PC-3 (cell line): ENCODE results near the gene DZANK1. TPM values are rescaled to one million over a fixed set of nuclear protein-coding genes. Genes with fewer than 3 reads are reported as not detected.
"Not testable (repeated sequence)": the region's sequence is repeated elsewhere in the genome, so short reads cannot be mapped to it uniquely, and the experiment has no call there.

ENCODE experiments used
- ATAC-seq: fragments of 200-7000 bp; cut with Tn5 transposase; 2 replicates; pipeline ENCODE4 v1.9.1; 2020; ENCODE audit warnings: mild to moderate bottlenecking, moderate library complexity
- BruUV-seq: library from RNA; stranded (reverse); fragments of 400-500 nt; replicated peaks from 2 replicates; lab custom pipeline; 2021; lab: Mats Ljungman, UMichigan
- CTCF ChIA-PET: fragments of 300-600 bp; sonication (Branson Sonifier 250); formaldehyde crosslinking; loops from one replicate; lab custom pipeline; 2022; ENCODE audit warnings: antibody characterized with exemption; lab: Charles Lee
- POLR2A ChIA-PET: fragments of 300-600 bp; sonication (Branson Sonifier 250); formaldehyde crosslinking; loops from one replicate; lab custom pipeline; 2022; ENCODE audit warnings: antibody characterized with exemption; ENCODE audit not compliant: unreplicated experiment; lab: Charles Lee
- DNase-seq: peaks from one replicate; pipeline ENCODE4 v3.0.0-alpha.2; 2015
- H2AFZ ChIP-seq: fragments of 300-600 bp; sonication (generic); 2 replicates; pipeline ENCODE4 v1.6.0; 2016; ENCODE audit warnings: antibody characterized with exemption, low read length
- H3F3A ChIP-seq: fragments of 300-600 bp; sonication (generic); one replicate; pipeline ENCODE4 v1.6.0; 2017; ENCODE audit warnings: antibody characterized with exemption, low read length, control low read depth, mild to moderate bottlenecking; ENCODE audit not compliant: unreplicated experiment
- H3K27ac ChIP-seq: fragments of 300-600 bp; sonication (generic); 2 replicates; pipeline ENCODE4 v1.5.1; 2016; ENCODE audit warnings: mild to moderate bottlenecking, low read length
- H3K27me3 ChIP-seq: fragments of 300-600 bp; sonication (generic); 2 replicates; pipeline ENCODE4 v1.6.1; 2016; ENCODE audit warnings: low read length, mixed read lengths
- H3K36me3 ChIP-seq: fragments of 300-600 bp; sonication (generic); 2 replicates; pipeline ENCODE4 v1.6.1; 2016; ENCODE audit warnings: low read depth, mixed run types, low read length, mixed read lengths
- H3K4me1 ChIP-seq: fragments of 300-600 bp; sonication (generic); 2 replicates; pipeline ENCODE4 v1.5.1; 2016; ENCODE audit warnings: low read length; ENCODE audit not compliant: insufficient read depth
- H3K4me2 ChIP-seq: fragments of 300-600 bp; sonication (generic); 2 replicates; pipeline ENCODE4 v1.6.0; 2016; ENCODE audit warnings: low read length
- H3K4me3 ChIP-seq: fragments of 300-600 bp; sonication (generic); 2 replicates; pipeline ENCODE4 v1.5.1; 2016; ENCODE audit warnings: mild to moderate bottlenecking, low read length, mixed read lengths
- H3K79me2 ChIP-seq: fragments of 300-600 bp; sonication (generic); 2 replicates; pipeline ENCODE4 v1.6.1; 2017; ENCODE audit warnings: low read length, mixed read lengths
- H3K9ac ChIP-seq: fragments of 300-600 bp; sonication (generic); 2 replicates; pipeline ENCODE4 v1.6.0; 2016; ENCODE audit warnings: mild to moderate bottlenecking, low read length
- H3K9me2 ChIP-seq: fragments of 300-600 bp; sonication (generic); replicated peaks from 2 replicates; pipeline ENCODE4 v1.6.1; 2016; ENCODE audit warnings: mixed run types, low read length, mixed read lengths
- H3K9me3 ChIP-seq: fragments of 300-600 bp; sonication (generic); 2 replicates; pipeline ENCODE4 v1.6.1; 2016; ENCODE audit warnings: low read length, mixed read lengths
- H4K20me1 ChIP-seq: fragments of 300-600 bp; sonication (generic); 2 replicates; pipeline ENCODE4 v1.6.1; 2016; ENCODE audit warnings: low read length, mixed read lengths
- EZH2 ChIP-seq: fragments of 300-600 bp; sonication (generic); IDR thresholded peaks from one replicate; pipeline ENCODE4 v1.6.1; 2017; ENCODE audit warnings: antibody characterized with exemption, mild to moderate bottlenecking, low read length; ENCODE audit not compliant: unreplicated experiment
- EZH2phosphoT487 ChIP-seq: fragments of 300-600 bp; sonication (generic); IDR thresholded peaks from 2 replicates; pipeline ENCODE4 v1.6.1; 2018; ENCODE audit warnings: mild to moderate bottlenecking, antibody characterized with exemption, low read length, borderline replicate concordance
- intact Hi-C: fragments of 100-400 bp; cut with micrococcal nuclease; formaldehyde crosslinking; loops from 2 replicates; pipeline ENCODE4 v1.9.0; 2023
- total RNA-seq: library from RNA; depleted of rRNA; stranded (reverse); fragments of >200 nt; gene quantifications from 2 replicates; pipeline ENCODE4 v1.2.3, GENCODE V29; 2014
- TF ChIP-seq, protein P1 (sequence below): fragments of 300-600 bp; sonication (generic); conservative IDR thresholded peaks from 2 replicates; pipeline ENCODE4 v1.5.1; 2017; ENCODE audit warnings: antibody characterized with exemption, low read depth, mild to moderate bottlenecking, low read length

Gene DZANK1
- total RNA-seq, 1 experiment from 2014 or later = 3.2 TPM

DNA sequence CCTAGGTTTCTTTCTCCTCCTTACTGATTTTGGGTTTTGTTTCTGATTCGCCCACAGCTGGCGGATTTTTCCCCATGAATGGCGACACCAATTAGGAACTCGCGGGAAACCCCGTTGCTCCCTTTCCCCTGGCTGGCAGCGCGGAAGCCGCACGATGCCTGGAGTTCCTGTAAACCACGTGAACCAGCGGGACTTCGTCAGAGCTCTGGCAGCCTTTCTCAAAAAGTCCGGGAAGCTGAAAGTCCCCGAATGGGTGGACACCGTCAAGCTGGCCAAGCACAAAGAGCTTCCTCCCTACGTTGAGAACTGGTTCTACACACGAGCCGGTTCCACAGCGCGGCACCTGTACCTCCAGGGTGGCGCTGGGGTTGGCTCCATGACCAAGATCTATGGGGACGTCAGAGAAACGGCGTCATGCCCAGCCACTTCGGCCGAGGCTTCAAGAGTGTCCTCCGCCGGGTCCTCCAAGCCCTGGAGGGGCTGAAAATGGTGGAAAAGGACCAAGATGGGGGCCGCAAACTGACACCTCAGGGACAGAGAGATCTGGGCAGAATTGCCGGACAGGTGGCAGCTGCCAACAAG is 37.7 kb upstream of the DZANK1 start:
- intact Hi-C loops = no loop called here
- ChIA-PET POLR2A (no interaction called here), CTCF (no interaction called here)
- Histone ChIP-seq H3K4me1 (peaks cover 13% of the 10 kb centered on the region), H3K9me3 (no peaks in the 10 kb centered on the region), H3K27me3 (no peaks in the 10 kb centered on the region), H3K27ac (no peak overlapping the region), H3K4me2 (no peak overlapping the region), H3K36me3 (no peaks in the 10 kb centered on the region), H4K20me1 (no peaks in the 10 kb centered on the region), H3K79me2 (peaks cover 18% of the 10 kb centered on the region), H3K4me3 (no peak overlapping the region), H3K9ac (no peak overlapping the region), H2AFZ (no peak overlapping the region), H3K9me2 (no peaks in the 10 kb centered on the region), H3F3A (no peaks in the 10 kb centered on the region)
- ATAC-seq (no peak), DNase-seq (no peak)
- TF ChIP-seq, protein P1, sequence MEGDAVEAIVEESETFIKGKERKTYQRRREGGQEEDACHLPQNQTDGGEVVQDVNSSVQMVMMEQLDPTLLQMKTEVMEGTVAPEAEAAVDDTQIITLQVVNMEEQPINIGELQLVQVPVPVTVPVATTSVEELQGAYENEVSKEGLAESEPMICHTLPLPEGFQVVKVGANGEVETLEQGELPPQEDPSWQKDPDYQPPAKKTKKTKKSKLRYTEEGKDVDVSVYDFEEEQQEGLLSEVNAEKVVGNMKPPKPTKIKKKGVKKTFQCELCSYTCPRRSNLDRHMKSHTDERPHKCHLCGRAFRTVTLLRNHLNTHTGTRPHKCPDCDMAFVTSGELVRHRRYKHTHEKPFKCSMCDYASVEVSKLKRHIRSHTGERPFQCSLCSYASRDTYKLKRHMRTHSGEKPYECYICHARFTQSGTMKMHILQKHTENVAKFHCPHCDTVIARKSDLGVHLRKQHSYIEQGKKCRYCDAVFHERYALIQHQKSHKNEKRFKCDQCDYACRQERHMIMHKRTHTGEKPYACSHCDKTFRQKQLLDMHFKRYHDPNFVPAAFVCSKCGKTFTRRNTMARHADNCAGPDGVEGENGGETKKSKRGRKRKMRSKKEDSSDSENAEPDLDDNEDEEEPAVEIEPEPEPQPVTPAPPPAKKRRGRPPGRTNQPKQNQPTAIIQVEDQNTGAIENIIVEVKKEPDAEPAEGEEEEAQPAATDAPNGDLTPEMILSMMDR = no peak
- TF ChIP-seq EZH2phosphoT487 (no peak), EZH2 (no peak)
- BruUV-seq = no TSS peak

DNA sequence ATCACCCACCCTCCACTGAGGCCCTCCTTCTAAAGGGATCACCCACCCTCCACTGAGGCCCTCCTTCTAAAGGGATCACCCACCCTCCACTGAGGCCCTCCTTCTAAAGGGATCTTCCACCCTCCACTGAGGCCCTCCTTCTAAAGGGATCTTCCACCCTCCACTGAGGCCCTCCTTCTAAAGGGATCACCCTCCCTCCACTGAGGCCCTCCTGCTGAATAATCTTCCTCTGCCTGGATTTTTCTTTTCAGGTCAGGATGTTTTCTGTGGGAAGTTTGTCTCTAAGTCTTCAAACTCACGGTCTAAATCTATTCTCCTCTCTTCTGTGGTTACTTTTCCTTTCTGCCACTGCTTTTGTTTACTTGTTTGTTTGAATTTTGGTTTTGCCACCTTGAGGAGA is 34.8 kb upstream of the DZANK1 start:
- H3K4me1 ChIP-seq, POLR2A ChIA-PET, H3K9ac ChIP-seq, H4K20me1 ChIP-seq, H3K79me2 ChIP-seq, DNase-seq, BruUV-seq, H3K9me3 ChIP-seq, H3F3A ChIP-seq, H3K4me3 ChIP-seq, H3K4me2 ChIP-seq, H3K27me3 ChIP-seq, H2AFZ ChIP-seq, H3K27ac ChIP-seq, ATAC-seq, H3K9me2 ChIP-seq, H3K36me3 ChIP-seq, intact Hi-C loops: not testable (repeated sequence)
- CTCF ChIA-PET = interaction anchor here (0.6 kb wide), 1 partner anchor 35 kb away, joined by 3 read pairs; the partner anchor contains the start of genes DZANK1 and POLR3F

DNA sequence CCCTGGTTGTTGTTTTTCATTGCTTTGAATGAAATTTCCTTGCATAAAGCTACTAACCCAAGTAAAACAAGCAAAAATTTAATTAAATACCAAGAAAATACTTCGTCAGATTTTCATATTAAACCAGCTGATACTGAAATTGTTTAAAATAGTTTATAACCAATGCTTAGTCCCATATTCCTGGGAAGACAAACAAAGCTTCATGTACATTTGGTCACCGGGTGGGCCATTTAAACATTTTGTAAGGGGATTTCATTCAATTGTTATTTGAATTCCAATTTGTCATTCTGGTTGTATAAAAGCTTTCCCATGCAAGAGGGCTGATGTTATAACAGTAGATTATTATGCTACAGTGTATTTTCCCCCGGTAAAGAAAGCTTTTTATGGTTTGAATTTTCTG is 30.8 kb upstream of the DZANK1 start:
- Histone ChIP-seq H3K4me3 (peak overlapping the region; percentile 92), H3F3A (no peaks in the 10 kb centered on the region), H3K27me3 (no peaks in the 10 kb centered on the region), H4K20me1 (no peaks in the 10 kb centered on the region), H3K9ac (peak overlapping the region; percentile 75), H2AFZ (peak overlapping the region; percentile 93), H3K4me2 (peak overlapping the region; percentile 89), H3K79me2 (peaks cover 10% of the 10 kb centered on the region), H3K9me2 (no peaks in the 10 kb centered on the region), H3K36me3 (no peaks in the 10 kb centered on the region), H3K9me3 (no peaks in the 10 kb centered on the region), H3K4me1 (peaks cover 15% of the 10 kb centered on the region), H3K27ac (no peak overlapping the region)
- ChIA-PET POLR2A (interaction anchor here (0.6 to 1.6 kb wide), 2 partner anchors 10 to 1479 kb away, joined by 6 to 18 read pairs; partner anchors contain the start of gene SEC23B), CTCF (no interaction called here)
- TSS peak; percentile 39 for BruUV-seq
- TF ChIP-seq EZH2phosphoT487 = no peak
- TF ChIP-seq, protein P1 = no peak
- no peak for TF ChIP-seq EZH2
- intact Hi-C loops = no loop called here
- ATAC-seq = no peak
- DNase-seq = no peak
